HG03060 (cell line): Measurements from ENCODE around the gene PTPRN2.

Experiments
- ATAC-seq: cut with Tn5 transposase; IDR thresholded peaks from one replicate; pipeline ENCODE4 v1.9.1; 2021; ENCODE audit warnings: low read depth, moderate number of reproducible peaks; ENCODE audit not compliant: unreplicated experiment

PTPRN2 gene

DNA sequence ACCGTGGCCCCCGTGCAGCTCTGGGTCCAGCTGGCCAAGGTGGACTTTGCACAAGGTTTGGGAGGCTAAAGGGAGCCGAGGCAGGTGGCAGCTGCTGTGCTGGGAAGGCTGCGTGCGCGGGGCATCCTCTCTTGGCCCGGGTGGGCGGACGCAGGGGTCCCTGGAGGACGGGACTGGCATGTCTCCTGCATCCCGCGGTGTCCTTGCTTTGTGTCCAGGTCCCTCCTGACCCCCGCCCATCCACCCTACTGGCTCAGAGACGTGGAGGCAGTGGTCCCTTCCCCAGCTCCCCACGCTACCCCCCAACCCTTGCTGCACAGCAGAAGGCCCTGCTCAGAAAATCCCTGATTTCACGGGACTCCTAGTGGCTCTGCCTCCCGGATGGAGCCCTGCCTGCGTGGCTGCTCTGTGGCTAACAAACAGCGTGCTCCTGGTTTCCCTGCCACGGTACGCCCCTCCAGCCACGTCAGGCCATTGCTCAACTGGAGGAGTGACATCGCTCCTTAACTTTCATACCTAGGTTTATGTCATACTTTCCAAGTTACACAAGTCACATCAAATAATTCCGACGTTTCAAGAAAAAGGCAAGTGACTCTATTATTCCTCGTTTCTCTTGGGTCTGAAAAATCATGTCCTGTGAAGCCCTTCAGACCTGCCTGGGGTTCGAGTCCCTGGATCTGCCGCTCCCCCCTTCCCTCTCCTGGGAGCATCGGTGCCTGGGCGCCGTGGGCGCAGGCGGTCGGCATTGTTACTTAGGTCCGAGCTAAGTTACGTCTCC lies 829.0 kb downstream of the PTPRN2 start:
- no peak for ATAC-seq

- ATAC-seq = no peak
Measured at GRCh38 chr7:157757776-157758467, 829.7 kb downstream of the PTPRN2 start.

DNA sequence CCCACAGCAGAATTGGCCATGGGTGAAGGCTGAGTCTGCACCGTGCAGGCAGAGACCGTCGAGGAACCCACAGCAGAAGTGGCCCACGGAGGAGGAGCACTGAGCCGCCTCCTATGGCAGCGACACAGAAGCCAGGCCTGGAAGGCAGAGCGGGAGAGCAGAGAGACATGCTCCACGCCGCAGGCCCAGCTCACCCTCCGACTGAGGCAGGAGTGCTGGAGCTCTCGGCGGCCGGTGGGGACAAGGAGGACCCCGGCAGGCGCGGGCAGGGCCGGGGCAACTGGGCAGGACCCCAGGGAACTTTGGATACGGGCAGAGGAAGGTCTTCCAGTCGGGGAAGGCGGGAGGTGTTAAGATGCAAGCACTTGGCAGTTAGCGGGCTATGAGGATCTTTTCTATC lies 830.4 kb downstream of the PTPRN2 start:
- no peak for ATAC-seq

GRCh38 chr7:157755741-157756140 lies 831.9 kb downstream of the PTPRN2 start:
- ATAC-seq = no peak

DNA sequence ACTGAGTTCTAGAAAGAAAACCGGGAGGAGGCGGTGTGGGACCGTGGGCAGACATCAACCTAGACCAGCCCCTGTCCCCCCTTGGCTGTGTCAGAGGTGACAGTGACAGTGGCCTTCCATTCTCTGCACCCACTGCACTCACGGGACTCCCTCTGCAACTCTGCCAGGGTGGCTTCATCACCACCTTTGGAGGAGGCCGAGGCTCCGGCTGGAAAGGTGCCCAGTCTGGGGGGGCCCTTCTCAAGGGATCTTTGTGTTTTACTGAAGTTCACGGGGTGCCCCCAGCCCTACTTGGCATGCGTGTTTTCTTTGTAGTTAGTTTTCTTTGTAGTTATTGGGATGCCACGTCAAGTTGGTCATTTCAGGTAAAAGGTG lies 833.2 kb downstream of the PTPRN2 start:
- no peak for ATAC-seq

GRCh38 chr7:157753713-157754415 lies 833.8 kb downstream of the PTPRN2 start:
- no peak for ATAC-seq

- ATAC-seq = no peak
Measured at GRCh38 chr7:157752832-157753291, 834.8 kb downstream of the PTPRN2 start.

- ATAC-seq = no peak
Measured at GRCh38 chr7:157751951-157752673, 835.5 kb downstream of the PTPRN2 start.

DNA sequence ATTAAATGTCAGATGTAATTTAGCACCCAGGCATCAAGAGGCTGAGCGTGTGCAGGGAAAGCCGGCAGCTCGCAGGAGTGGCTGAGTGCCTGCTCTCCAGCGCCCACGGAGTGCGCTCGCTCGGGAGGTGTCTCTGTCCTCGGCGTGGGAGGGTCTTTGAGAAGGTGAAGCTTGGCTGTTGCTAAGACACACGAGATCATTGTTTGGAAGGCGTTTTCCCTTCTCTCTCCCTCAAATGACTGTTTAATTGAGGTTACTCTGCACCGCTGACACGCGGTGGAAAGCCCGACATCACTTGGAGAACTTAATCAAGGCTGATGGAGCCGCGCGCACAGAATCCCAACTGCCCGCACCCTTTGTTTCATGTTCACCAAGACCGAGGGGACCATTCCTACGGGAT lies 836.2 kb downstream of the PTPRN2 start:
- ATAC-seq = no peak

DNA sequence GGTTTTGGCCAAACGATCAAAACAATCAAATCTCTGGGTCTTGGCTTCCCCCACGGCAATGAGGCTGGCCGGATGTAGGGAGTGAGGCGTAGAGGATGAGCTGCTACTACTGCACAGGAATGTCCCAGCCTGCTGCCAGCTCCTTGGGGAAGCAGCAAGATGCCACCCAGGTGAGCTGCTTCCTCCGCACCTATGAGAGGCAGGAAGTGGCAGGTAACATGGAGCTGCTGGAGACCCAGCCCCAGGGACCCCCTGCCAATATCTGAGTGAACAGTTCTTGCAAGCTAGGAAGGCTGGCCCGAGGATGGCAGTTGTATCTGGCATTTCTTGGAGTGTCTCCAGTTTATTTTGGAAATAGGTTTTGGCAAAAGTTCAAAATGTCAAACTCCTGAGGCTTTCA lies 837.3 kb downstream of the PTPRN2 start:
- no peak for ATAC-seq

DNA sequence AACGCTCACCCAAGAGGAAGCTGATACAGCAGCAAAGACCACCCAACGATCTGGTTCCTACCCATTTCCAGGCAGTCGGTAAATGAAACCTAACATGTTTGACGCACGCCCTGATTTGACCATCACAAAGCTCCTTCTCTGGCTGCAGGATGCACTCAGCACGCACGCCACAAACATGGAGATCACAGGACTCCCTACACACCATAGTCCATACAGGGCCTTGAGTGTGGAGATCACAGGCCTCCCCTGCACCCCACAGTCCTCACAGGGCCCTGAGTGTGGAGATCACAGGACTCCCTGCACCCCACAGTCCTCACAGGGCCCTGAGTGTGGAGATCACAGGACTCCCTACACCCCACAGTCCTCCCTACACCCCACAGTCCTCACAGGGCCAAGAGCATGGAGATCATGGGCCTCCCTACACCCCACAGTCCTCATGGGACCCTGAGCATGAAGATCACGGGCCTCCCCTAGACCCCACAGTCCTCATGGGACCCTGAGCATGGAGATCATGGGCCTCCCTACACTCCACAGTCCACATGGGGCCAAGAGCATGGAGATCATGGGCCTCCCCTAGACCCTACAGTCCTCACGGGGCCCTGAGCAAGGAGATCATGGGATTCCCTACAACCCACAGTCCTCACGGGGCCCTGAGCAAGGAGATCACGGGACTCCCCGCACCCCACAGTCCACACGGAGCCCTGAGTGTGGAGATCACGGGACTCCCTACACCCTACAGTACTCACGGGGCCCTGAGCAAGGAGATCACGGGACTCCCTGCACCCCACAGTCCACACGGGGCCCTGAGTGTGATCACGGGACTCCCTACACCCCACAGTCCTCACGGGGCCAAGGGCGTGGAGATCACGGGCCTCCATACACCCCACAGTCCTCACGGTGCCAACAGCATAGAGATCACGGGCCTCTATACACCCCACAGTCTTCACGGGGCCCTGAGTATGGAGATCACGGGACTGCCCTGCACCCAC lies 841.6 kb downstream of the PTPRN2 start:
- ATAC-seq = no peak

DNA sequence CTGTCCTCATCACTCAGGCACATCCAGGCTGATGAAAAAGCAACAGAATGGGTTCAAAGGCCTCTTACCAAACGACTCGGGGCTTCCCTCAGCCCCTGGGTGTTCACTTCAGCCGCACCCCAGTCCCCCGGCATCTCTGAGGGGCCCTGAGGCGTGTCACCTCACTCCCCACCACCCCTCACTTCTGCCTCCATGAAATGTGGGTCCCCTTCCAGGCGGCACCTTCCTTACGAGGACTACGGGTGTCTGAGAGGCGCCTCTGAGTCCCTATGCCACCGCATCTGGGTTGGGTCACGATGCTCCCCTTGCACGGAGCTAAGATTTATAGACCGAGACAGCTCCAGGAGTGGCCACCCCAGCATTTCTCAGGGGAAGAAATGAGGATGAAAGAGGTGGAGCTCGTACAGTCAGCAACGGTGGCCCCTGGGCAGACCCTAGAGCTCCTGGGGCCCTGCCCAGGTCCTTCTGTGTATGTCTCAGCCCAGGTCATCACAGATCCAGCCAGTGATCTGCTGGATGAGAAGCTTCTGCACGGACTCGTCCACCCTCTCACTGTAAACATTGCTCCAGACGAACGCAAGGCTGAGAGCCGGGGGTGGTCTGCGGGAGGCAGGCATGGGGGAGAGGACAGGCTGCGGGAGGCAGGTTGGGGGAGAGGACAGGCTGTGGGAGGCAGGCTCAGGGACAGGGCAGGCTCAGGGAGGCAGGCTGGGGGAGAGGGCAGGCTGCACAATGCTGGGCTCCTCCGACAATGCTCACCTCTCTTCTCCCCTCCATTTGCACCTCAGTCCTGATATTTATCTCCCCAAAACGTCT lies 842.6 kb downstream of the PTPRN2 start:
- ATAC-seq = no peak

GRCh38 chr7:157743781-157744525 lies 843.7 kb downstream of the PTPRN2 start:
- no peak for ATAC-seq

DNA sequence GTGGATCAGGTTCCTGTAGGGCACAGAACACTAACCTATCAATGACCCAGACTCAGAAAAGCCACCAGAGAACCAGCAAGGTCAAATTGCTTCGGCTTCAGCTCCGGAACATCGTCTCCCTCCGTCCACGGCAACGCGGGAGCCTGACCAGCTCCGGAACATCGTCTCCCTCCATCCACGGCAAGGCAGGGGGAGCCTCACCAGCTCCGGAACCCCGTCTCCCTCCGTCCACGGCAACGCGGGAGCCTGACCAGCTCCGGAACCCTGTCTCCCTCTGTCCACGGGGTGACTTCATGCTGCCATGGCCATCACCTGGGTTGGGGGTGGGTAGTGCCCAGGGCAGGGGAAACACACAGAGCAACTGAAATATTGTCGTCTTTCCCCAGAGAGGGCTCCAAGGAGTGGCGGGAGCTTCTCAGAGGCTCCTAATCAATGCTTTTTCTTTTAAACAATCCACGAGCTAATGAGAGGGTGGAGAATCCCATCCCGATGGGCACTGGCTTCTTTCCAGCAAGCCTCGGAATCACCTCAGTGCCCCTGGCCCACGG lies 847.3 kb downstream of the PTPRN2 start:
- no peak for ATAC-seq

DNA sequence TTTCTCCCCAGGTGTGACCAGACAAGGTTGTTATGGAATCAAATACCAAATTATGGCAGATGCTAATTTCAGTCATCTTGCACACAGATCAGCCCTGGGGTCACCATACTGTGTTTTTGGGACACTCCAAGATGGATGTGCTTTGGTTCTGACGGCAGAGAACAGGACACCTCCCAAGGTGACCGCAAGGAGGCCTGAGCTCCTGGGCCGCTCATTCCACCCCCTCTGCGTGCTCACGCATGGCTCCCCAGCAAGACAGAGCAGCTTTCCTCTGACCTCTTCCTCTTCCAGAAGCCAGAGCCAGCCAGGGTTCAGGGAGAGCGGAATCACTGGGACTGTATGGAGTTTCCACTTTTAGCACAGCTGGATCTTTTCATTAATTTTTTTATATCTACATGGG lies 848.0 kb downstream of the PTPRN2 start:
- no peak for ATAC-seq

DNA sequence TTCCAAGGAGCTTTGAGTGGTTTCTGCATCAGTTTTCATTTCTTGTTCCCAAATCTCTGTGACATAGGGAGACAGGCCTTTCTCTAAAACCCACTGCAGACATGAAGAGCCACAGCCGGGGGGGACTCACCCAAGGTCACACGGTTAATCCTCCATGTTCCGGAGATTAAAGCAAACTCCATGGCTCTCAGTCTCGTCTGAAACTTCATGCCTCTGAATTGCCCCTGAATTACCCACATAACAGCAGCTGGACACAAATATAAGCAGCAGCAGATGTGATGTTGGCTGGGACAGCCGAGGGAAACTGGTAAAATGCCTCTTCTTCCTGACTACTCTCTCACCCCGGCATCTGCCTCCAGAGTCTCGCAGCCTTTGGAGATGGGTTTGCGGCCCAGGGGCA lies 848.6 kb downstream of the PTPRN2 start:
- ATAC-seq = no peak

DNA sequence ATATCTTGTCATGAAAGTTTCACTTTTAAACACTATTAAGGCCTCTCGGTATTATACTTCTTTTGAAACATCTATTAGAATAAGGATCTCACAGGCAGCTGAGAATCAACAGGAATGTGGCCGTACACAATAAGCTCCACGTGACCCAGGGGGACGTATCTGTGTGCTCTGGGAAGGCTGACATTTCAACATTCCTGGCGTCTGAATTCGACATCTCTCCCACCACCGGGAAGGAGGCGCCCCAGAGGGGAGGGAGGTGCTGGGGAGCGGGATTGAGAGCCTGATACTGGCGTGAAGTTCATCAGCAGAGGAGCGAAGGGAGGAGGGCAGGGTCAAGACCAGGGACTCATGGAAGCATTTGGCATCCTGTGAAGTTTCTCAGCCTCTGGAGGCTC lies 849.6 kb downstream of the PTPRN2 start:
- ATAC-seq = no peak
